ENCODE results near the gene GSX1. TPM values are rescaled to one million over a fixed set of nuclear protein-coding genes. Genes with fewer than 3 reads are reported as not detected.

Gene GSX1
- total RNA-seq, 2 donors from 2014 or later = not detected

DNA sequence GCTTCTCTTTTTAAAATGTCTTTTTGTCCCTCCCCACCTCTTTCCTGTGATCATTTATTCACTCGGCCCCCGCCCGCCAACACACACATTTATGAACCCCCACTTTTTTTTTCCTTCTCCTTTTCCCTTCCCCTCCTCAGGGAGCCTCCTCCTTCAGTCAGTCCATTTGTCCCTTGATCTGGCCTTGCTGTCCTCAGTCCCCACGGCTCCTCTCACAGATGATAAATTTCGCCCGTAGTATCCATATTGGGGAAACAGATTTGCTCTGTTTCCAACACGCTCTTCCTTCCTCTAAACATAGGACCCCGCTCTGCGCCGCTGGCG is 2.0 kb downstream of the GSX1 start:
- 9% methylated on average over 11 of the region's 11 CpGs for WGBS
- peaks cover 6% of the 10 kb centered on the region for H3K4me1 ChIP-seq (replicated peaks)
- no peaks in the 10 kb centered on the region for H3K9me3 ChIP-seq
- H3K4me3 ChIP-seq = no peak overlapping the region
- DNase-seq (ENCODE audit: low spot score) = no peak
- intact Hi-C loops (cut with DNase I) = no loop called here
- no peak overlapping the region for H3K27ac ChIP-seq
- no peaks in the 10 kb centered on the region for H3K36me3 ChIP-seq
- H3K27me3 ChIP-seq (replicated peaks; ENCODE audit: insufficient read depth) = peaks cover 81% of the 10 kb centered on the region
- TF ChIP-seq POLR2A (IDR thresholded peaks at IDR 0.05) (no peak), POLR2AphosphoS5 (IDR thresholded peaks at IDR 0.05) (no peak), CTCF (IDR thresholded peaks at IDR 0.05) (no peak)

GRCh38 chr13:27794921-27795717 is 2.8 kb downstream of the GSX1 start:
- TF ChIP-seq POLR2A (IDR thresholded peaks at IDR 0.05) = no peak
- no peak for TF ChIP-seq CTCF (IDR thresholded peaks at IDR 0.05)
- no peak for TF ChIP-seq POLR2AphosphoS5 (IDR thresholded peaks at IDR 0.05)
- 2% methylated on average over 44 of the region's 44 CpGs for WGBS
- H3K9me3 ChIP-seq = no peaks in the 10 kb centered on the region
- H3K27ac ChIP-seq = no peak overlapping the region
- intact Hi-C loops (cut with DNase I) = no loop called here
- H3K4me1 ChIP-seq (replicated peaks) = peaks cover 6% of the 10 kb centered on the region
- no peaks in the 10 kb centered on the region for H3K36me3 ChIP-seq
- DNase-seq (ENCODE audit: low spot score) = no peak
- H3K4me3 ChIP-seq = no peak overlapping the region
- H3K27me3 ChIP-seq (replicated peaks; ENCODE audit: insufficient read depth) = peaks cover 74% of the 10 kb centered on the region

DNA sequence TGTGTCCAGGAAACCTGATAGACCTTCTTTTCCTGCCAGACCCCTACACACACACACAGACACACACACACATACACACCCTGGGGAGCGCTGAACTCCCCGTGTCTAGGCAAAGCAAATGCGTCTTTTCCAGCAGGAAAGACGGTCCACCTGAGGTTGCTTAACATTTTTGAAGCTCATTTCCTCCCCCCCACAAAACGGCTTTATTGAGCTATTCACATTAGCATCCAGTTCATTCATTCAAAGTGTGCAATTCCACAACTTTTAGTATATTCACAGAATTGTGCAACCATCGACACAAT is 3.4 kb downstream of the GSX1 start:
- no peak overlapping the region for H3K27ac ChIP-seq
- H3K9me3 ChIP-seq = no peaks in the 10 kb centered on the region
- H3K36me3 ChIP-seq = no peaks in the 10 kb centered on the region
- TF ChIP-seq POLR2A (IDR thresholded peaks at IDR 0.05) (no peak), CTCF (IDR thresholded peaks at IDR 0.05) (no peak), POLR2AphosphoS5 (IDR thresholded peaks at IDR 0.05) (no peak)
- peaks cover 68% of the 10 kb centered on the region for H3K27me3 ChIP-seq (replicated peaks; ENCODE audit: insufficient read depth)
- no peak overlapping the region for H3K4me3 ChIP-seq
- peaks cover 6% of the 10 kb centered on the region for H3K4me1 ChIP-seq (replicated peaks)
- DNase-seq (ENCODE audit: low spot score) = no peak
- WGBS = 5% methylated on average over 6 of the region's 6 CpGs
- intact Hi-C loops (cut with DNase I) = no loop called here

GRCh38 chr13:27796544-27797227 is 4.4 kb downstream of the GSX1 start:
- H3K27ac ChIP-seq = no peak overlapping the region
- H3K36me3 ChIP-seq = no peaks in the 10 kb centered on the region
- TF ChIP-seq POLR2A (IDR thresholded peaks at IDR 0.05) (no peak), CTCF (IDR thresholded peaks at IDR 0.05) (no peak), POLR2AphosphoS5 (IDR thresholded peaks at IDR 0.05) (no peak)
- peaks cover 6% of the 10 kb centered on the region for H3K4me1 ChIP-seq (replicated peaks)
- no peaks in the 10 kb centered on the region for H3K9me3 ChIP-seq
- WGBS = under 1% methylated on average over 24 of the region's 24 CpGs
- DNase-seq (ENCODE audit: low spot score) = no peak
- intact Hi-C loops (cut with DNase I) = no loop called here
- no peak overlapping the region for H3K4me3 ChIP-seq
- H3K27me3 ChIP-seq (replicated peaks; ENCODE audit: insufficient read depth) = peaks cover 59% of the 10 kb centered on the region

GRCh38 chr13:27797228-27797624 is 4.9 kb downstream of the GSX1 start:
- no peaks in the 10 kb centered on the region for H3K36me3 ChIP-seq
- no peaks in the 10 kb centered on the region for H3K9me3 ChIP-seq
- DNase-seq (ENCODE audit: low spot score) = no peak
- peaks cover 54% of the 10 kb centered on the region for H3K27me3 ChIP-seq (replicated peaks; ENCODE audit: insufficient read depth)
- H3K27ac ChIP-seq = no peak overlapping the region
- TF ChIP-seq POLR2A (IDR thresholded peaks at IDR 0.05) = no peak
- intact Hi-C loops (cut with DNase I) = no loop called here
- WGBS = 3% methylated on average over 24 of the region's 24 CpGs
- H3K4me1 ChIP-seq (replicated peaks) = peaks cover 6% of the 10 kb centered on the region
- no peak overlapping the region for H3K4me3 ChIP-seq
